ENCODE data around the gene MANBA. TPM values are rescaled to one million over a fixed set of nuclear protein-coding genes. Genes with fewer than 3 reads are reported as not detected.

MANBA gene
- total and polyA plus RNA-seq, 4 donors = 19.9 to 100 (median 32.1) TPM

DNA sequence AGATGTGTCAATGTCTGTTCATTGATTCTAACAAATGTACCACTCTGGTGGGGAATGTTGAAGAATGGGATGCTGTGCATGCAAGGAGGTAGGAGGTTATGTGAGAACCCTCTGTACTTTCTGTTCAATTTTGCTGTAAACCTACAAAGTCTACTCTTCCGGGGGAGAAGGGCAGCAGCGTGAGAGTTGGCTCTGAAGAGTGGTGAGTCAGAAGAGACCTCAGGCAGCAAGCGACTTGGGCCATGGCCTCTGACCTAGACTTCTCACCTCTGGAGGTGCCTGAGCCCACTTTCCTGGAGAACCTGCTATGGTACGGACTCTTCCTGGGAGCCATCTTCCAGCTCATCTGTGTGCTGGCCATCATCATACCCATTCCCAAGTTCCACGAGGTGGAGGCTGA is 26.7 kb downstream of the MANBA start:
- 89 to 91% methylated on average over 5 of the region's 5 CpGs for WGBS, 2 donors
- Histone ChIP-seq H3K4me1 (ENCODE audit: control insufficient read depth in 5 of 5, insufficient read depth in 5 of 5, low read length in 5 of 5) (peaks cover 7 to 23% (median 10%) of the 10 kb centered on the region in 5 donors), H3K9ac (ENCODE audit: insufficient read depth in 1 of 2, low read length in 2 of 2) (no peak overlapping the region), H3K27me3 (ENCODE audit: control insufficient read depth in 3 of 3, insufficient read depth in 3 of 3, low read length in 2 of 3) (no peaks in the 10 kb centered on the region), H3K27ac (ENCODE audit: low read depth in 1 of 2, low read length in 1 of 2) (no peak overlapping the region), H3K4me3 (no peak overlapping the region), H3K9me3 (ENCODE audit: control insufficient read depth in 4 of 4, insufficient read depth in 3 of 4, low read length in 3 of 4) (peaks cover 0 to 2% (median 0%) of the 10 kb centered on the region in 4 donors), H3K36me3 (ENCODE audit: control insufficient read depth in 4 of 4, insufficient read depth in 4 of 4, low read length in 4 of 4) (peaks cover 0 to 3% (median under 1%) of the 10 kb centered on the region in 4 donors)
- ATAC-seq (ENCODE audit: insufficient read depth, low FRiP score) (no peak), DNase-seq (no peak)
- TF ChIP-seq, protein P1, sequence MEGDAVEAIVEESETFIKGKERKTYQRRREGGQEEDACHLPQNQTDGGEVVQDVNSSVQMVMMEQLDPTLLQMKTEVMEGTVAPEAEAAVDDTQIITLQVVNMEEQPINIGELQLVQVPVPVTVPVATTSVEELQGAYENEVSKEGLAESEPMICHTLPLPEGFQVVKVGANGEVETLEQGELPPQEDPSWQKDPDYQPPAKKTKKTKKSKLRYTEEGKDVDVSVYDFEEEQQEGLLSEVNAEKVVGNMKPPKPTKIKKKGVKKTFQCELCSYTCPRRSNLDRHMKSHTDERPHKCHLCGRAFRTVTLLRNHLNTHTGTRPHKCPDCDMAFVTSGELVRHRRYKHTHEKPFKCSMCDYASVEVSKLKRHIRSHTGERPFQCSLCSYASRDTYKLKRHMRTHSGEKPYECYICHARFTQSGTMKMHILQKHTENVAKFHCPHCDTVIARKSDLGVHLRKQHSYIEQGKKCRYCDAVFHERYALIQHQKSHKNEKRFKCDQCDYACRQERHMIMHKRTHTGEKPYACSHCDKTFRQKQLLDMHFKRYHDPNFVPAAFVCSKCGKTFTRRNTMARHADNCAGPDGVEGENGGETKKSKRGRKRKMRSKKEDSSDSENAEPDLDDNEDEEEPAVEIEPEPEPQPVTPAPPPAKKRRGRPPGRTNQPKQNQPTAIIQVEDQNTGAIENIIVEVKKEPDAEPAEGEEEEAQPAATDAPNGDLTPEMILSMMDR (IDR thresholded peaks at IDR 0.05; ENCODE audit: control extremely low read depth, extremely low read depth) = no peak

DNA sequence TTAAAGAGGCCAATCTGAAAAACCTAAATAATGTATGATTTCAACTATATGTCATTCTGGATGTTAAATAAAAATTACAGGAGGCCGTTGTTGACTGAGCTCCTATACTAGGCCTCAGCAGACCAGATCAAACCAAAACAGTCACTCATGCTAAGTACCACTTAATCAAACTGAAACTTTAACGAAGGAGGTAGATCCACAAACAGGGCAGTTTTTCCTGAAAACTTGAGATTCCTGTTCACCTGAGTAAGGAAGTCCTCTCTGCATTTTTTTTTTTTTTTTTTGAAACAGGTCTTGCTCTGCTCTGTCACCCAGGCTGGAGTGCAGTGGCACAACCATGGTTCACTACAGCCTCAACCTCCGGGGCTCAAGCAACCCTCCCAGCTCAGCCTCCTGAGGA is 27.7 kb downstream of the MANBA start:
- Histone ChIP-seq H3K4me3 (no peak overlapping the region), H3K4me1 (ENCODE audit: control insufficient read depth in 5 of 5, insufficient read depth in 5 of 5, low read length in 5 of 5) (peaks cover 7 to 23% (median 10%) of the 10 kb centered on the region in 5 donors), H3K9ac (ENCODE audit: insufficient read depth in 1 of 2, low read length in 2 of 2) (no peak overlapping the region), H3K27ac (ENCODE audit: low read depth in 1 of 2, low read length in 1 of 2) (peak overlapping the region in 1 of 2 donors; percentile 69), H3K36me3 (ENCODE audit: control insufficient read depth in 4 of 4, insufficient read depth in 4 of 4, low read length in 4 of 4) (peaks cover 0 to 3% (median under 1%) of the 10 kb centered on the region in 4 donors), H3K27me3 (ENCODE audit: control insufficient read depth in 3 of 3, insufficient read depth in 3 of 3, low read length in 2 of 3) (no peaks in the 10 kb centered on the region), H3K9me3 (ENCODE audit: control insufficient read depth in 4 of 4, insufficient read depth in 3 of 4, low read length in 3 of 4) (no peaks in the 10 kb centered on the region)
- 72 to 87% methylated on average over 3 of the region's 3 CpGs for WGBS, 2 donors
- DNase-seq = peak in 2 of 3 donors; percentile 60 to 77
- TF ChIP-seq, protein P1 (IDR thresholded peaks at IDR 0.05; ENCODE audit: control extremely low read depth, extremely low read depth) = no peak
- ATAC-seq (ENCODE audit: insufficient read depth, low FRiP score) = peak; percentile 67

DNA sequence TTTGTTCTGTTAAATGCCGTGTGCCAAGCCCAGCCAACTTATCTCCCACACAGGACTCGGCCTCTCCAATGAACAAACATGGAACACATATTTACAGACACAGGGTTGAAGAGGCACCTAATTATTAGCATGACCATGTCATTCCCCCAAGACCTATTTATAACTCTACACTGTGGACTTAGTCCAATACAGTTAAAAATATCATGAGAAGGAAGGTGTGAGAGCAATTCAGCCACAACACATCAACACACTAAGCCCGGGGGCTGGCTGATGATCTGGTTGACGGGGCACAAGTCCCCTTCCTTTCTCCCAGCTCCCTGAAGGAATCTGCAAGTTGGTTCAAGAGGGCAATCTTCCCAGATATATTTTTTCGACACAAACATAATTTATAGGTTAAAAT is 28.1 kb downstream of the MANBA start:
- Histone ChIP-seq H3K4me1 (ENCODE audit: control insufficient read depth in 5 of 5, insufficient read depth in 5 of 5, low read length in 5 of 5) (peaks cover 7 to 23% (median 10%) of the 10 kb centered on the region in 5 donors), H3K9me3 (ENCODE audit: control insufficient read depth in 4 of 4, insufficient read depth in 3 of 4, low read length in 3 of 4) (no peaks in the 10 kb centered on the region), H3K9ac (ENCODE audit: insufficient read depth in 1 of 2, low read length in 2 of 2) (no peak overlapping the region), H3K4me3 (no peak overlapping the region), H3K27me3 (ENCODE audit: control insufficient read depth in 3 of 3, insufficient read depth in 3 of 3, low read length in 2 of 3) (no peaks in the 10 kb centered on the region), H3K27ac (ENCODE audit: low read depth in 1 of 2, low read length in 1 of 2) (peak overlapping the region; percentile 12 to 69), H3K36me3 (ENCODE audit: control insufficient read depth in 4 of 4, insufficient read depth in 4 of 4, low read length in 4 of 4) (peaks cover 0 to 3% (median under 1%) of the 10 kb centered on the region in 4 donors)
- DNase-seq (peak; percentile 27 to 85 (median 83)), ATAC-seq (ENCODE audit: insufficient read depth, low FRiP score) (no peak)
- TF ChIP-seq, protein P1 (IDR thresholded peaks at IDR 0.05; ENCODE audit: control extremely low read depth, extremely low read depth) = no peak
- WGBS, 2 donors = 55 to 78% methylated on average over 5 of the region's 5 CpGs

Data from lung (tissue), 12 donors.